Measurements from ENCODE around the gene B4GALNT4. TPM values are rescaled to one million over a fixed set of nuclear protein-coding genes. Genes with fewer than 3 reads are reported as not detected.

B4GALNT4 gene
- total and polyA plus RNA-seq, 2 of the 8 experiments (the other 6 are each of a cell fraction or from before 2014, with no cell fraction given) = 40.9 to 76.3 TPM

DNA sequence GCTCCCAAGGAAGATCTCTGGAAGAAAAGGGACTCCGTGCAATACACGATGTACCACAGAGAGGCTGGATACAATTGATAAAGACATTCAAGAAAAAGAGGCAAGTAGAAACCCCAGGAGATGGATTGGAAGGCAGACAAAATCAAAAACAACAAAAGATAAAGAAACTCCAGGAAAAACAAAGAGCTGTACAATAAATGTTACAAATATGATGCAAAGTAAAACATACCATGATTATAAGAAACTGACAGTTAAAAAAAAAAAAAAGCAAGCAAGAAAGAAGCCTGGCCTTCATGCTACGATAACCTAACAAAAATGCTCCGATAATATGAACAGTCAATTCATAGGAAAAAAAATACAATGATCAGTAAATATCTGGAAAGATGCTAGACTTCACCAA lies 56.0 kb downstream of the B4GALNT4 start:
- Histone ChIP-seq H3K79me2 (ENCODE audit: control insufficient read depth in 1 of 2, insufficient read depth in 2 of 2, low read length in 2 of 2) (no peaks in the 10 kb centered on the region), H2BK120ac (replicated peaks; ENCODE audit: low read depth, low read length) (no peak overlapping the region), H4K5ac (ENCODE audit: insufficient read length, low read depth, low read length) (no peak overlapping the region), H3K18ac (ENCODE audit: extremely low read depth, low read length) (no peak overlapping the region), H2BK12ac (ENCODE audit: low read depth, low read length) (no peak overlapping the region), H3K23ac (ENCODE audit: insufficient read length) (no peak overlapping the region), H2AK5ac (ENCODE audit: low read depth, low read length) (no peak overlapping the region), H3K27ac (ENCODE audit: low read depth, low read length) (no peak overlapping the region), H3K4me1 (replicated peaks in 1 of 4; ENCODE audit: control insufficient read depth in 3 of 4, insufficient read depth in 4 of 4, low read length in 3 of 4) (no peaks in the 10 kb centered on the region; a peak in 1 of 7 replicates), H2BK20ac (ENCODE audit: low read length) (no peak overlapping the region), H2BK5ac (ENCODE audit: low read depth, low read length) (no peak overlapping the region), H4K8ac (ENCODE audit: extremely low read depth, insufficient read depth, low read length) (no peak overlapping the region), H2BK15ac (ENCODE audit: low read length) (no peak overlapping the region), H3K9me3 (ENCODE audit: insufficient read depth in 2 of 2, low read depth in 1 of 2, low read length in 1 of 2) (no peaks in the 10 kb centered on the region), H3K27me3 (replicated peaks in 1 of 4; ENCODE audit: control insufficient read depth in 3 of 4, extremely low read depth in 1 of 4, insufficient read depth in 3 of 4, low read length in 3 of 4) (no peaks in the 10 kb centered on the region), H2AFZ (ENCODE audit: low read length) (no peak overlapping the region), H3K79me1 (ENCODE audit: low read depth, low read length) (no peaks in the 10 kb centered on the region), H3K36me3 (ENCODE audit: control insufficient read depth in 2 of 4, insufficient read depth in 4 of 4, low read length in 3 of 4) (no peaks in the 10 kb centered on the region; a peak in 1 of 8 replicates), H3K9ac (replicated peaks in 1 of 4; ENCODE audit: extremely low read depth in 1 of 4, low read depth in 3 of 4, low read length in 3 of 4) (no peak overlapping the region), H3K56ac (replicated peaks; ENCODE audit: insufficient read length, low read depth, low read length) (no peak overlapping the region), H3K14ac (ENCODE audit: insufficient read length) (no peak overlapping the region), H3K4me3 (ENCODE audit: extremely low read depth in 1 of 4, insufficient read depth in 2 of 4, low read depth in 3 of 4, low read length in 4 of 4) (no peak overlapping the region), H4K20me1 (replicated peaks in 1 of 2; ENCODE audit: control insufficient read depth in 1 of 2, insufficient read depth in 2 of 2, low read length in 2 of 2) (no peaks in the 10 kb centered on the region), H3K4me2 (ENCODE audit: insufficient read depth in 1 of 2, low read depth in 2 of 2, low read length in 2 of 2) (no peak overlapping the region), H3K23me2 (ENCODE audit: low read depth, low read length) (no peaks in the 10 kb centered on the region), H4K91ac (replicated peaks; ENCODE audit: insufficient read length, low read length) (no peak overlapping the region), H3K4ac (replicated peaks; ENCODE audit: insufficient read length, low read depth, low read length) (no peak overlapping the region)
- FAIRE-seq = no peak
- CTCF ChIA-PET (ENCODE audit: partially characterized antibody) = interaction anchor here (0.5 kb wide), 1 partner anchor 102 kb away, joined by 3 read pairs; no protein-coding TSS in a partner anchor
- DNase-seq (ENCODE audit: low read depth in 1 of 2, low spot score in 2 of 2) = no peak
- 94% methylated on average over 4 of the region's 4 CpGs; no CpG with 5 or more reads in 1 of the 2 experiments for WGBS, 2 experiments (ENCODE audit: extremely low coverage in 1 of 2, insufficient coverage in 1 of 2, insufficient read length in 1 of 2, insufficient replicate concordance in 2 of 2, low coverage in 1 of 2, low lambda C conversion rate in 2 of 2, missing lambda C conversion rate in 1 of 2)
- POLR2A ChIA-PET (ENCODE audit: partially characterized antibody) = interaction anchor here (3.7 kb wide), 1 partner anchor 9 kb away, joined by 23 read pairs; the partner anchor contains the start of gene SIGIRR
- no peak for TF ChIP-seq CBX8 (IDR thresholded peaks at IDR 0.05; ENCODE audit: borderline replicate concordance, low read depth, low read length)
- TF ChIP-seq SP4 (IDR thresholded peaks at IDR 0.05; ENCODE audit: low read length) = no peak
- TF ChIP-seq PHF8 (conservative IDR thresholded peaks at IDR 0.05; ENCODE audit: low read depth, low read length) = no peak
- TF ChIP-seq, protein P1, sequence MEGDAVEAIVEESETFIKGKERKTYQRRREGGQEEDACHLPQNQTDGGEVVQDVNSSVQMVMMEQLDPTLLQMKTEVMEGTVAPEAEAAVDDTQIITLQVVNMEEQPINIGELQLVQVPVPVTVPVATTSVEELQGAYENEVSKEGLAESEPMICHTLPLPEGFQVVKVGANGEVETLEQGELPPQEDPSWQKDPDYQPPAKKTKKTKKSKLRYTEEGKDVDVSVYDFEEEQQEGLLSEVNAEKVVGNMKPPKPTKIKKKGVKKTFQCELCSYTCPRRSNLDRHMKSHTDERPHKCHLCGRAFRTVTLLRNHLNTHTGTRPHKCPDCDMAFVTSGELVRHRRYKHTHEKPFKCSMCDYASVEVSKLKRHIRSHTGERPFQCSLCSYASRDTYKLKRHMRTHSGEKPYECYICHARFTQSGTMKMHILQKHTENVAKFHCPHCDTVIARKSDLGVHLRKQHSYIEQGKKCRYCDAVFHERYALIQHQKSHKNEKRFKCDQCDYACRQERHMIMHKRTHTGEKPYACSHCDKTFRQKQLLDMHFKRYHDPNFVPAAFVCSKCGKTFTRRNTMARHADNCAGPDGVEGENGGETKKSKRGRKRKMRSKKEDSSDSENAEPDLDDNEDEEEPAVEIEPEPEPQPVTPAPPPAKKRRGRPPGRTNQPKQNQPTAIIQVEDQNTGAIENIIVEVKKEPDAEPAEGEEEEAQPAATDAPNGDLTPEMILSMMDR (IDR thresholded peaks at IDR 0.05; ENCODE audit: control extremely low read depth in 1 of 3, insufficient read depth in 1 of 3, low read depth in 1 of 3, low read length in 3 of 3) = no peak
- TF ChIP-seq MAFK (IDR thresholded peaks at IDR 0.05; ENCODE audit: low read depth, low read length) = no peak
- TF ChIP-seq CHD1 (IDR thresholded peaks at IDR 0.05; ENCODE audit: low read depth, low read length) = no peak
- no peak for TF ChIP-seq BRCA1 (IDR thresholded peaks at IDR 0.05; ENCODE audit: low read depth, low read length)
- TF ChIP-seq SIRT6 (IDR thresholded peaks at IDR 0.05; ENCODE audit: low read length) = no peak

All from H1 (cell line).